HG03060 (cell line): Measurements from ENCODE around the gene CD14.
"Not testable (repeated sequence)": the region's sequence is repeated elsewhere in the genome, so short reads cannot be mapped to it uniquely, and the experiment has no call there.

ENCODE experiments used
- ATAC-seq: cut with Tn5 transposase; IDR thresholded peaks from one replicate; pipeline ENCODE4 v1.9.1; 2021; ENCODE audit warnings: low read depth, moderate number of reproducible peaks; ENCODE audit not compliant: unreplicated experiment

The CD14 gene

GRCh38 chr5:140635291-140636257, 2.6 kb upstream of the CD14 start:
- ATAC-seq = no peak

- no peak for ATAC-seq
These were observed 1.1 kb upstream of the CD14 start for GRCh38 chr5:140634103-140634502.

GRCh38 chr5:140633501-140633900, 526 bp upstream of the CD14 start:
- no peak for ATAC-seq

- no peak for ATAC-seq
These were observed 482 bp downstream of the CD14 start for GRCh38 chr5:140632366-140633020.

GRCh38 chr5:140631831-140632365, 1.1 kb downstream of the CD14 start:
- no peak for ATAC-seq

- ATAC-seq = no peak
These were observed 1.9 kb downstream of the CD14 start for GRCh38 chr5:140631036-140631417.

- no peak for ATAC-seq
These were observed 2.5 kb downstream of the CD14 start for GRCh38 chr5:140630292-140631035.

GRCh38 chr5:140628711-140629110, 4.3 kb downstream of the CD14 start:
- ATAC-seq = no peak

GRCh38 chr5:140627972-140628371, 5.0 kb downstream of the CD14 start:
- ATAC-seq = no peak

GRCh38 chr5:140624886-140625285, 8.1 kb downstream of the CD14 start:
- not testable (repeated sequence) for ATAC-seq

- ATAC-seq = not testable (repeated sequence)
These were observed 9.9 kb downstream of the CD14 start for GRCh38 chr5:140623061-140623460.

- ATAC-seq = no peak
These were observed 10.7 kb downstream of the CD14 start for GRCh38 chr5:140622301-140622700.

GRCh38 chr5:140611020-140611521, 21.9 kb downstream of the CD14 start:
- no peak for ATAC-seq

- ATAC-seq = no peak
These were observed 23.8 kb downstream of the CD14 start for GRCh38 chr5:140609126-140609525.

- no peak for ATAC-seq
These were observed 24.3 kb downstream of the CD14 start for GRCh38 chr5:140608722-140609121.

GRCh38 chr5:140607031-140607430, 25.9 kb downstream of the CD14 start:
- no peak for ATAC-seq

- ATAC-seq = no peak
These were observed 27.1 kb downstream of the CD14 start for GRCh38 chr5:140605879-140606278.

GRCh38 chr5:140603734-140604133, 29.2 kb downstream of the CD14 start:
- no peak for ATAC-seq

- ATAC-seq = not testable (repeated sequence)
These were observed 29.6 kb downstream of the CD14 start for GRCh38 chr5:140603446-140603698.

- no peak for ATAC-seq
These were observed 30.8 kb downstream of the CD14 start for GRCh38 chr5:140602147-140602546.

- ATAC-seq = no peak
These were observed 32.9 kb downstream of the CD14 start for GRCh38 chr5:140600096-140600495.
